ENCODE measurements around the gene LXN. TPM values are rescaled to one million over a fixed set of nuclear protein-coding genes. Genes with fewer than 3 reads are reported as not detected.
"Not testable (repeated sequence)": the region's sequence is repeated elsewhere in the genome, so short reads cannot be mapped to it uniquely, and the experiment has no call there.

Gene LXN
- total RNA-seq, 4 donors from 2014 or later = 0.42 to 5.5 (median 2.2) TPM

DNA sequence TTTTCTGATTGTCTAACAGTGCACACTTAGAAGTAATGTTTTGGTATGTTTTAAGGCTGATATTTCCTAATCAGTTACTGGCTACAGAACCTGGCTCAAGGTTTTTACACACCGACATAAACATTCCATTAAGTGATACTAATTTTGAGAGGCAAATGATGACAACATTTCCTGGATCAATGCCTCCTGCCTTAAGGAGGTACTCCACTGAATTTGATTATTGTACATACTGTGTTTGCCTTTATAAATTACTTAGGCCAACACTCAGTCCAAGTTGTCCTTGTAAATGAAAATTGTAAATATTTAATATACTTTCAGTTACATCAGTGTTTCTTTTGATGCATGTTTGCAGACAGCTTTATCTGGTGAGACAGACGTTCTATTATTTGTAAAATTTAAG lies 24.2 kb upstream of the LXN start:
- peaks cover 0 to 9% of the 10 kb centered on the region in 2 donors for H3K36me3 ChIP-seq
- H3K4me3 ChIP-seq = no peak overlapping the region
- in situ Hi-C loops (cut with MboI; ENCODE audit: low sequenced_read_pairs in 4 of 4) (no loop called here), intact Hi-C loops (cut with DNase I; ENCODE audit: low total_unique reads) (no loop called here)
- no peaks in the 10 kb centered on the region for H3K4me1 ChIP-seq
- no peaks in the 10 kb centered on the region for H3K27me3 ChIP-seq
- DNase-seq (no peak), ATAC-seq (no peak)
- no peak for TF ChIP-seq POLR2A (IDR thresholded peaks at IDR 0.05)
- TF ChIP-seq, protein P1, sequence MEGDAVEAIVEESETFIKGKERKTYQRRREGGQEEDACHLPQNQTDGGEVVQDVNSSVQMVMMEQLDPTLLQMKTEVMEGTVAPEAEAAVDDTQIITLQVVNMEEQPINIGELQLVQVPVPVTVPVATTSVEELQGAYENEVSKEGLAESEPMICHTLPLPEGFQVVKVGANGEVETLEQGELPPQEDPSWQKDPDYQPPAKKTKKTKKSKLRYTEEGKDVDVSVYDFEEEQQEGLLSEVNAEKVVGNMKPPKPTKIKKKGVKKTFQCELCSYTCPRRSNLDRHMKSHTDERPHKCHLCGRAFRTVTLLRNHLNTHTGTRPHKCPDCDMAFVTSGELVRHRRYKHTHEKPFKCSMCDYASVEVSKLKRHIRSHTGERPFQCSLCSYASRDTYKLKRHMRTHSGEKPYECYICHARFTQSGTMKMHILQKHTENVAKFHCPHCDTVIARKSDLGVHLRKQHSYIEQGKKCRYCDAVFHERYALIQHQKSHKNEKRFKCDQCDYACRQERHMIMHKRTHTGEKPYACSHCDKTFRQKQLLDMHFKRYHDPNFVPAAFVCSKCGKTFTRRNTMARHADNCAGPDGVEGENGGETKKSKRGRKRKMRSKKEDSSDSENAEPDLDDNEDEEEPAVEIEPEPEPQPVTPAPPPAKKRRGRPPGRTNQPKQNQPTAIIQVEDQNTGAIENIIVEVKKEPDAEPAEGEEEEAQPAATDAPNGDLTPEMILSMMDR (IDR thresholded peaks at IDR 0.05 in 4 of 5, conservative IDR thresholded peaks at IDR 0.05 in 1 of 5) = no peak
- no peaks in the 10 kb centered on the region for H3K9me3 ChIP-seq
- no peak overlapping the region for H3K27ac ChIP-seq

DNA sequence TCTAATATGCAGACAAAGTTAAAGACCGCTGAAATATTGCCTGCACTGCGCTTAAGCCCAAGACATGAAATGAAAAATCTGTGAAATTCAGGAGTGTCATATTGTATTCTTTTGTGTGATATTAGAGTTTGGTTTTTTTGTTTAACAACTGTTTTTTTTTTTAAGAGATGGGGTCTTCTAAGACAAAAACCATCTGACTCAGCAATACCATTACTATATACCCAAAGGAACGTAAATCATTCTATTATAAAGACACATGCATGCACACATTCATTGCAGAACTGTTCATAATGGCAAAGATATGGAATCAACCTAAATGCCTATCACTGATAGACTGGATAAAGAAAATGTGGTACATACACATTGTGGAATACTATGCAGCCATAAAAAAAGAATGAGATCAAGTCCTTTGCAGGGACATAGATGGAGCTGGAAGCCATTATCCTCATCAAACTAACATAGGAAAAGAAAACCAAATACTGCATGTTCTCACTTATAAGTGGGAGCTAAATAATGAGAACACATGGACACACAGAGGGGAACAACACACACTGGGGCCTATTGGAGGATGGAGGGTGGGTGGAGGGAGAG lies 21.5 kb upstream of the LXN start:
- intact Hi-C loops (cut with DNase I; ENCODE audit: low total_unique reads); H3K4me1 ChIP-seq; ATAC-seq; H3K9me3 ChIP-seq; in situ Hi-C loops (cut with MboI; ENCODE audit: low sequenced_read_pairs in 4 of 4); H3K27me3 ChIP-seq; H3K27ac ChIP-seq; H3K4me3 ChIP-seq; DNase-seq: not testable (repeated sequence)
- peaks cover 0 to 24% of the 10 kb centered on the region in 2 donors for H3K36me3 ChIP-seq

DNA sequence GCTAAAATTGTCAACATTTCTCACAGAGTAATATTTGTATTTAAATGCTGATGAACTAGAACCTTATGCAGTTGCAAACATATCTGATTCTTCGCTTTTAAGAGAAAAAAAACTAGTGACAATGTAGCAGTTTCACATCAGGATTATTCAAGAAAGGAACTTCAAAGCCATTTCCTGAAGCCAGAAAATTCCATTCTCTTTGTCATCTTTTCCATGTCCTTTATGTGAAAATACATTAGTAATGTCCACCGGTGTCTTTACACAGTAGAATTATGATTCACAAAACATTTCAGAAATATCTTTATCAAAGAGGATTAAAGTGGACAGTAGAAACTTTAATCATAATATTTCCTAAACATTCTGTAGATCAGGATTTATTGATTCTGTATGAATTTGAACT lies 12.7 kb upstream of the LXN start:
- H3K4me1 ChIP-seq = no peaks in the 10 kb centered on the region

DNA sequence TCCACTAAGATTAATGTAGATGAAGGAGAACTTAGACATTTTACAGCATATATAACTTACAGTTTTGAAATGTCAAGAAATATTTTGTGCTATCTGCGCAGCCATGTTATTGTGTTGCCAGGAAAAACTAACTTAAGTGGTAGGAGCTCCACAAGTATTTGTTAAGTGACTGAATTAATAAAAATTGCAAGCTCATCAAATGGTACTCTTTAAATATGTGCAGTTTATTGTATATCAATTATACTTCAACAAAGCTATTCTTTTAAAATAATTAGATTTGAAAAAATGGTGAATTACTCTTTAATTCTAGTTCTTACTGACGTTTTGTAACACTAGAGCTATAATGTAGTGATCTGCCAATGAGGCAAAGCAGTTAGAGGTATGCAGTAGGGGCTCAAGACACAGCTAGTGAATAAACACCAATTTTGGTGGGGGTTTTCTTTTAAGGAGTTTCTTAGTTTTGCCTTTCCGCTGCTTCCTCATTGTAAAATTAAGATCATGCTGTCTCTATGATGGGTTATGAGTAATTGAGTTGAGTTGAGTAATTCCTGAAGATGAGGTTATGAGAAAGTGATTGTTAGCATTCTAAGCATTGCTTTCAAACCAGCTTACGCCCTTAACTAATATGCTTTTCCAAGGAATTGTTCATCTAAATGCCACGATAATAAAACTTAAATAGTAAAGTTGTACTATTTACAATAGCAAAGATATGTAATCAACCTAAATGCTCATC lies 10.9 kb upstream of the LXN start:
- Histone ChIP-seq H3K36me3 (peaks cover 0 to 45% of the 10 kb centered on the region in 2 donors), H3K4me3 (no peak overlapping the region), H3K4me1 (no peaks in the 10 kb centered on the region), H3K9me3 (no peaks in the 10 kb centered on the region), H3K27me3 (no peaks in the 10 kb centered on the region), H3K27ac (no peak overlapping the region)
- no peak for DNase-seq
- no peak for ATAC-seq
- no peak for TF ChIP-seq POLR2A (IDR thresholded peaks at IDR 0.05)
- TF ChIP-seq, protein P1 (IDR thresholded peaks at IDR 0.05 in 4 of 5, conservative IDR thresholded peaks at IDR 0.05 in 1 of 5) = no peak
- in situ Hi-C loops (cut with MboI; ENCODE audit: low sequenced_read_pairs in 4 of 4) = no loop called here
- intact Hi-C loops (cut with DNase I; ENCODE audit: low total_unique reads) = no loop called here

More for the DNA sequence above, 12.7 kb upstream of the LXN start:
- no peak for DNase-seq
- in situ Hi-C loops (cut with MboI; ENCODE audit: low sequenced_read_pairs in 4 of 4) = no loop called here
- intact Hi-C loops (cut with DNase I; ENCODE audit: low total_unique reads) = no loop called here
- TF ChIP-seq POLR2A (IDR thresholded peaks at IDR 0.05) = no peak
- TF ChIP-seq, protein P1 (IDR thresholded peaks at IDR 0.05 in 4 of 5, conservative IDR thresholded peaks at IDR 0.05 in 1 of 5) = no peak
- Histone ChIP-seq H3K9me3 (no peaks in the 10 kb centered on the region), H3K27me3 (no peaks in the 10 kb centered on the region), H3K27ac (no peak overlapping the region), H3K36me3 (peaks cover 0 to 42% of the 10 kb centered on the region in 2 donors), H3K4me3 (no peak overlapping the region)
- no peak for ATAC-seq

DNA sequence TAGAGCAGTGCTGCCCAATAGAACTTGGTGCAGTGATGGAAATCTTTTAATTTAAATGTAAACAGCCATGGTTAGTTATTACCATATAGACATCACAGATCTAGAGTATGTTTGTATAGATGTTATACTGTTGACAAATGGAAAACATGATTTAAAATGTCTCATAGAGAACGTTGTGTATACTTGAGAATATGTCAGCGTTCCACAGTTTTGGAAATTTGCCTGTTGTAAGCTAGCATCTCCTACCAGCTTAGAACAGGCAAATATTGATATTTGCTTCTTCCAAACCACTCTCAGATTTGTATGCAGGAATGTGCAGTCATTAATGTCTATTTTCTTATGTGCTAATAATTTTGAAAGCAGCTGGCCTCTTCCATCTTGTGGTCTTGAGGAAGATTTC lies 8.4 kb upstream of the LXN start:
- H3K27ac ChIP-seq = no peak overlapping the region
- H3K27me3 ChIP-seq = no peaks in the 10 kb centered on the region
- intact Hi-C loops (cut with DNase I; ENCODE audit: low total_unique reads) (no loop called here), in situ Hi-C loops (cut with MboI; ENCODE audit: low sequenced_read_pairs in 4 of 4) (no loop called here)
- TF ChIP-seq, protein P1 (IDR thresholded peaks at IDR 0.05 in 4 of 5, conservative IDR thresholded peaks at IDR 0.05 in 1 of 5) = no peak
- TF ChIP-seq POLR2A (IDR thresholded peaks at IDR 0.05) = no peak
- no peaks in the 10 kb centered on the region for H3K9me3 ChIP-seq
- peaks cover 0 to 41% of the 10 kb centered on the region in 2 donors for H3K36me3 ChIP-seq
- ATAC-seq = no peak
- H3K4me1 ChIP-seq = no peaks in the 10 kb centered on the region
- no peak overlapping the region for H3K4me3 ChIP-seq
- DNase-seq = no peak

Measured in gastrocnemius medialis (tissue), 4 donors.